Transverse colon (tissue), 4 donors: ENCODE data around the gene P3H2.

Experiments used
- CTCF ChIP-seq, 5 experiments: fragments of 200-600 bp in 3 of 5; fragments of 450-650 bp in 2 of 5; sonication (generic) in 3 of 5; IDR thresholded peaks; 1 replicate in 2 of 5; 2 replicates in 3 of 5; pipeline ENCODE4 v1.5.1; 2016 to 2017; ENCODE audit warnings: antibody characterized with exemption in 5 of 5, inconsistent platforms in 3 of 5, mild to moderate bottlenecking in 2 of 5, moderate library complexity in 1 of 5
- EP300 ChIP-seq: sonication (generic); formaldehyde crosslinking; IDR thresholded peaks from one replicate; pipeline ENCODE4 v1.6.1; 2017; ENCODE audit warnings: antibody characterized with exemption, low read depth
- POLR2A ChIP-seq: fragments of 450-650 bp; IDR thresholded peaks from one replicate; pipeline ENCODE4 v1.6.1; 2016; ENCODE audit warnings: antibody characterized with exemption, mild to moderate bottlenecking, moderate library complexity
- POLR2AphosphoS5 ChIP-seq, 3 donors: sonication (generic); formaldehyde crosslinking; IDR thresholded peaks; one replicate each; pipeline ENCODE4 v1.6.1; 2016; ENCODE audit warnings: antibody characterized with exemption in 3 of 3

DNA sequence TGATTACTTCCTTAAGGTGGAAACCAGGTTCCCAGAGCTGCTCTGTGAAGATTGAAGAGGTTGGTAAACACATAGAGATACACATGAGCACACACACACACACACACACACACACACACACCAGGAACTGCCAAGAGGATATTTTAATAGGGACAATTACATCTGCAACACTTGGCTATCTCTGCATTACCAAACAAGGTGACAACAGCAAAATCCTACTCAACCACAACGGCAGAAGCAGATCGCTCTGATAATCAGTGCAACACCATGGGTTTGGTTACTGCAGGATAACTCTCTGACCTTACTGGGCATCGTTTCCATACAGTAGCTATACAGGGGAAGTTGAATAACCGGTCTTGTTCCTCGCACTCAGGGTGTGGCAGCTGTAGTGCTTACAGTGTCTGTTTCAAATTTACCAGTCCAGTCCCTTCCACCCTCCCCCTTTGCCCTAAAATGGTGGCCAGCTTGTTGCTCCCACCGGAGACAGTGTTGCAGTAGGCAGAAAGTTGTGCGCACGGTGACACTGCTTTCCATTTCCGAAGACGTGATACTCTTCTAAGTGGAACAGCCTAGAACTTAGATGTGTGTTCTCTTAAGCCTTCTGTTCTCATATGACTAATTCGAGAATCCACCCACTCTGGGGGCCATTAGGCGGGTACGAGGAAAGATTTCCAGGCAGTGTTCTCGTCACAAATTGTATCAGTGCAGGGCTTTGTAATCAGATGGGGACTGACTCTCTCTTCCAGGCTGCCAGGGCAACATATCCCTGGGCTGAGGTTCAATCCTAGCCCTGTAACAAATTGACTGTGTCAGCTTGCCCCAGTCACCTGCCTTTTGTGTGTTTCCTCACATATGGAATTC is 176.2 kb downstream of the P3H2 start:
- peak in 2 of 3 donors; percentile 50 to 55 for TF ChIP-seq POLR2AphosphoS5 (IDR thresholded peaks at IDR 0.05)
- TF ChIP-seq CTCF (IDR thresholded peaks at IDR 0.05), result no peak
- TF ChIP-seq POLR2A, result peak; percentile 12
- no peak for TF ChIP-seq EP300
